Astrocyte (in vitro differentiated cells and primary cell): Measurements from ENCODE around the gene APBA3.

Experiments used
- CTCF ChIP-seq: IDR thresholded peaks from 2 replicates; pipeline ENCODE4 v1.5.1; 2011; ENCODE audit warnings: low read depth, mild to moderate bottlenecking, inconsistent platforms, low read length, moderate library complexity; ENCODE audit not compliant: insufficient read depth
- EZH2 ChIP-seq: IDR thresholded peaks from 2 replicates; pipeline ENCODE4 v1.6.1; 2012; ENCODE audit warnings: mild to moderate bottlenecking, low read length, inconsistent platforms; ENCODE audit not compliant: insufficient read depth

DNA sequence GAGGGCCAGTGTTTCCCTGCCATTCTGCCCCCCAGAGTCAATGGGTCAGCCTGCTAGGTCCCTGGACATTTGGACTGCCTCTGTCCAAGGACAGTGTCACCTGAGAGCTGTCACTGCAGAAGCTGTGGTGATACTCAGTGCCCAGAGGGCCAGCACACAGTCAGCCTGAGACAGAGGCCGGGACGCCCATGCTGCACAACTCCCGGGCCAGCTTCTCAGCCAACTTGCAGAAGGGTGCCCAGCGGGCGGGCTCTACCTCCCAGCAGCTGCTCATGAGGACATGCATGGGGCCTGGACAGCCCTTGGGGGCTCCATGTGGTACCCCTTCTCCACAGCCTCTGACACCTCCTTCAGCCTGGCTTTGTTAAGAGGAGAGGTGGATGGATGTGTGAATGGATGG is 14.3 kb upstream of the APBA3 start:
- TF ChIP-seq CTCF = no peak
- no peak for TF ChIP-seq EZH2
